ENCODE data around the gene SLC27A1.
A peak's percentile ranks its signal among the peaks of the same experiment; 100 is the strongest.
"Not testable (repeated sequence)": the region's sequence is repeated elsewhere in the genome, so short reads cannot be mapped to it uniquely, and the experiment has no call there.

SLC27A1 gene

GRCh38 chr19:17457616-17458015, 12.7 kb upstream of the SLC27A1 start:
- DNase-seq (ENCODE audit: low read depth), result no peak

- DNase-seq (ENCODE audit: low read depth), result no peak
Observed at GRCh38 chr19:17458970-17459369, 11.4 kb upstream of the SLC27A1 start.

GRCh38 chr19:17460372-17461230, 9.7 kb upstream of the SLC27A1 start, which contains the start of gene NXNL1:
TSS of gene NXNL1 (minus strand) at chr19:17460926. CDS start at chr19:17460869, 57 bp downstream.
- DNase-seq (ENCODE audit: low read depth), result no peak

- DNase-seq (ENCODE audit: low read depth), result no peak
Observed at GRCh38 chr19:17466487-17466850, 3.9 kb upstream of the SLC27A1 start.

- DNase-seq (ENCODE audit: low read depth), result no peak
Observed at GRCh38 chr19:17467471-17468301, 2.6 kb upstream of the SLC27A1 start.

- DNase-seq (ENCODE audit: low read depth), result no peak
Observed at GRCh38 chr19:17468302-17469091, 1.8 kb upstream of the SLC27A1 start.

- no peak for DNase-seq (ENCODE audit: low read depth)
Observed at GRCh38 chr19:17469092-17469480, 1.2 kb upstream of the SLC27A1 start.

GRCh38 chr19:17469481-17470067, 750 bp upstream of the SLC27A1 start:
- DNase-seq (ENCODE audit: low read depth), result peak; percentile 82

GRCh38 chr19:17471410-17472125, 1.2 kb downstream of the SLC27A1 start:
- no peak for DNase-seq (ENCODE audit: low read depth)

GRCh38 chr19:17473041-17473440, 2.7 kb downstream of the SLC27A1 start:
- DNase-seq (ENCODE audit: low read depth), result no peak

GRCh38 chr19:17475011-17475540, 4.8 kb downstream of the SLC27A1 start:
- DNase-seq (ENCODE audit: low read depth), result not testable (repeated sequence)

GRCh38 chr19:17475541-17476115, 5.3 kb downstream of the SLC27A1 start:
- DNase-seq (ENCODE audit: low read depth), result no peak

GRCh38 chr19:17479325-17479791, 9.0 kb downstream of the SLC27A1 start:
- no peak for DNase-seq (ENCODE audit: low read depth)

GRCh38 chr19:17481986-17482385, 11.7 kb downstream of the SLC27A1 start:
- no peak for DNase-seq (ENCODE audit: low read depth)

- no peak for DNase-seq (ENCODE audit: low read depth)
Observed at GRCh38 chr19:17482877-17483604, 12.7 kb downstream of the SLC27A1 start.

GRCh38 chr19:17483605-17484002, 13.3 kb downstream of the SLC27A1 start:
- DNase-seq (ENCODE audit: low read depth), result no peak

GRCh38 chr19:17484520-17485185, 14.3 kb downstream of the SLC27A1 start:
- DNase-seq (ENCODE audit: low read depth), result no peak

- no peak for DNase-seq (ENCODE audit: low read depth)
Observed at GRCh38 chr19:17486545-17487240, 16.4 kb downstream of the SLC27A1 start.
